B cell (primary cell): ENCODE results near the gene NR6A1.

Experiments
- EZH2 ChIP-seq: IDR thresholded peaks from 2 replicates; pipeline ENCODE4 v1.6.1; 2012; ENCODE audit warnings: borderline replicate concordance, low read depth, mild to moderate bottlenecking, moderate library complexity, low read length; ENCODE audit not compliant: insufficient read depth, poor library complexity, severe bottlenecking
- TF ChIP-seq, protein P1 (sequence below): fragments of 200-600 bp; IDR thresholded peaks from one replicate; pipeline ENCODE4 v1.8.0; 2022; ENCODE audit warnings: antibody characterized with exemption, mild to moderate bottlenecking

- TF ChIP-seq, protein P1, sequence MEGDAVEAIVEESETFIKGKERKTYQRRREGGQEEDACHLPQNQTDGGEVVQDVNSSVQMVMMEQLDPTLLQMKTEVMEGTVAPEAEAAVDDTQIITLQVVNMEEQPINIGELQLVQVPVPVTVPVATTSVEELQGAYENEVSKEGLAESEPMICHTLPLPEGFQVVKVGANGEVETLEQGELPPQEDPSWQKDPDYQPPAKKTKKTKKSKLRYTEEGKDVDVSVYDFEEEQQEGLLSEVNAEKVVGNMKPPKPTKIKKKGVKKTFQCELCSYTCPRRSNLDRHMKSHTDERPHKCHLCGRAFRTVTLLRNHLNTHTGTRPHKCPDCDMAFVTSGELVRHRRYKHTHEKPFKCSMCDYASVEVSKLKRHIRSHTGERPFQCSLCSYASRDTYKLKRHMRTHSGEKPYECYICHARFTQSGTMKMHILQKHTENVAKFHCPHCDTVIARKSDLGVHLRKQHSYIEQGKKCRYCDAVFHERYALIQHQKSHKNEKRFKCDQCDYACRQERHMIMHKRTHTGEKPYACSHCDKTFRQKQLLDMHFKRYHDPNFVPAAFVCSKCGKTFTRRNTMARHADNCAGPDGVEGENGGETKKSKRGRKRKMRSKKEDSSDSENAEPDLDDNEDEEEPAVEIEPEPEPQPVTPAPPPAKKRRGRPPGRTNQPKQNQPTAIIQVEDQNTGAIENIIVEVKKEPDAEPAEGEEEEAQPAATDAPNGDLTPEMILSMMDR, result no peak
- no peak for TF ChIP-seq EZH2
Measured at GRCh38 chr9:124683043-124683442, 88.1 kb downstream of the NR6A1 start.
